Measurements from ENCODE around the gene BNC2.

DNA sequence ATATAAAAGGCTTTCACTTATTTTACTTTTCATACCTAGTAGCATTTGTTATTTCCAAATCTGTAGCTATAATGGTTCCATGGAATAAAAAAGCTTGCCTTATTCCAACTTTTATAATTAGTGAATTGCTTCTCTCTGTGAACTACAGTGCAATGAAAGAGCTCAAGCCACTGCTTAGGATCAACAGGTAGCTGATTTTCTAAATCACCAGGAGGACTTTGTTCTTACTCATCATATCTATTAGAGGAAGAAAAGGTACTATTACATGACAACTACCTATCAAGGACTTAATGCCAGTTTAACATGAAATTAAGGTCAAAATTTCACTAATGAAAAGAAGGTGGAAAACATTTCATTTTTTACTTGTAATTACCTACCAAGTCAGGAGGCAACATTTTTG, 414.6 kb downstream of the BNC2 start:
- TF ChIP-seq, protein P1, sequence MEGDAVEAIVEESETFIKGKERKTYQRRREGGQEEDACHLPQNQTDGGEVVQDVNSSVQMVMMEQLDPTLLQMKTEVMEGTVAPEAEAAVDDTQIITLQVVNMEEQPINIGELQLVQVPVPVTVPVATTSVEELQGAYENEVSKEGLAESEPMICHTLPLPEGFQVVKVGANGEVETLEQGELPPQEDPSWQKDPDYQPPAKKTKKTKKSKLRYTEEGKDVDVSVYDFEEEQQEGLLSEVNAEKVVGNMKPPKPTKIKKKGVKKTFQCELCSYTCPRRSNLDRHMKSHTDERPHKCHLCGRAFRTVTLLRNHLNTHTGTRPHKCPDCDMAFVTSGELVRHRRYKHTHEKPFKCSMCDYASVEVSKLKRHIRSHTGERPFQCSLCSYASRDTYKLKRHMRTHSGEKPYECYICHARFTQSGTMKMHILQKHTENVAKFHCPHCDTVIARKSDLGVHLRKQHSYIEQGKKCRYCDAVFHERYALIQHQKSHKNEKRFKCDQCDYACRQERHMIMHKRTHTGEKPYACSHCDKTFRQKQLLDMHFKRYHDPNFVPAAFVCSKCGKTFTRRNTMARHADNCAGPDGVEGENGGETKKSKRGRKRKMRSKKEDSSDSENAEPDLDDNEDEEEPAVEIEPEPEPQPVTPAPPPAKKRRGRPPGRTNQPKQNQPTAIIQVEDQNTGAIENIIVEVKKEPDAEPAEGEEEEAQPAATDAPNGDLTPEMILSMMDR (conservative IDR thresholded peaks at IDR 0.05; ENCODE audit: low read depth, low read length) = no peak
- TF ChIP-seq EZH2phosphoT487 (IDR thresholded peaks at IDR 0.05; ENCODE audit: borderline replicate concordance, low read length) (no peak), EZH2 (IDR thresholded peaks at IDR 0.05; ENCODE audit: low read length, unreplicated experiment) (no peak)
